Measurements from ENCODE around the gene NOS1AP.

DNA sequence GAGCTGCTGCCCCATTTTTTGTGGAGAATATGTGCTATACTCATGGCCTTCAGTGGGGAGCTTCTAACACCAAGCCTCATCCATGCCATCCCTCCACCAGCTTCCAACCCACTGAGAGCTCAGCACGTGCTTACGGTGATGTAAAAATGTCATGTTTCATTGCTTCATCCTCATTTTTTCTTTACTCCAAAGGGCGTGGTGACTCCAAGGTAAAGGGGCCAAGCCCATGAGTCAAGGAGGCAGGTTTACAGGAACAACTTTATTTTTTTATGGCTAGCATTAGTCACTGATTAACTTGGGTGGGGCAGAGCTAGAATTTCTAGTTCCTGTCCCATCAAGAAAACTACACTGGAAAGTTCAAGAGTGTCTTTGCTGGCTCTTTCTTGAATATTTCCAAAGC is 311.9 kb downstream of the NOS1AP start, which contains the start of gene C1orf226:
- TF ChIP-seq POLR2AphosphoS5 (IDR thresholded peaks at IDR 0.05; ENCODE audit: low read depth, low read length) (no peak), RFX5 (IDR thresholded peaks at IDR 0.05; ENCODE audit: low read length) (no peak), EZH2phosphoT487 (IDR thresholded peaks at IDR 0.05; ENCODE audit: borderline replicate concordance, low read depth) (no peak), GABPA (IDR thresholded peaks at IDR 0.05; ENCODE audit: low read depth) (no peak), CTCF (IDR thresholded peaks at IDR 0.05) (no peak), TCF12 (IDR thresholded peaks at IDR 0.05) (no peak), YY1 (IDR thresholded peaks at IDR 0.05; ENCODE audit: low read depth) (no peak), RCOR1 (IDR thresholded peaks at IDR 0.05; ENCODE audit: low read length) (no peak), SMC3 (IDR thresholded peaks at IDR 0.05; ENCODE audit: low read depth, low read length) (no peak), TAF1 (IDR thresholded peaks at IDR 0.05; ENCODE audit: borderline replicate concordance, low read depth, low read length) (no peak), EP300 (IDR thresholded peaks at IDR 0.05; ENCODE audit: borderline replicate concordance in 1 of 2, low read depth in 1 of 2, low read length in 1 of 2) (no peak), NFIC (IDR thresholded peaks at IDR 0.05; ENCODE audit: borderline replicate concordance) (no peak), SIN3A (IDR thresholded peaks at IDR 0.05; ENCODE audit: borderline replicate concordance, low read depth, low read length) (no peak)
- TF ChIP-seq, protein P1, sequence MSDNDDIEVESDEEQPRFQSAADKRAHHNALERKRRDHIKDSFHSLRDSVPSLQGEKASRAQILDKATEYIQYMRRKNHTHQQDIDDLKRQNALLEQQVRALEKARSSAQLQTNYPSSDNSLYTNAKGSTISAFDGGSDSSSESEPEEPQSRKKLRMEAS (IDR thresholded peaks at IDR 0.05; ENCODE audit: low read depth), result no peak

Data from SK-N-SH (cell line).